Activated CD4-positive, CD25-positive, alpha-beta regulatory T cell treated with anti-CD3 and anti-CD28 coated beads, Interleukin-2, amount 50 U/mL, for 72 hours (primary cell): ENCODE data around the gene TESMIN.

ENCODE experiments used
- DNase-seq: peaks from one replicate; pipeline ENCODE4 v3.0.0; 2021

TESMIN gene

DNA sequence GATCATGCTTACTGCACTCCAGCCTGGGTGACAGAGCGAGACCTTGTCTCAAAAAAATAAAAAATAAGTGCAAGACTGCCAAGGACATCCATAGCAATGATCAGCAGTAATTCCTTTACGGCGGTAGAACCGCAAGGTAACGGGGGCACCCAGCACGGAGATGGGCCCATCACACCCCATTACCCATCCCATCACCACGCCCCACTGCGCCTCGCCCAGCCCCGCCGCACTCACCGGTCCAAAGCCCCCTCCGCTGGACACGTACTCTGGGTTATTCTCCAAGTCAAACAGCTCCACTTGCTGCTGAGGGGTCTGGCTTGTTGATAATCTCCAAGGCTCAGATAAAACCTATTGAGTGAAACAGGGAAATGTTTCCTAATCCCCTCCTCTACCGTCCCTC is 8.7 kb upstream of the TESMIN start:
- no peak for DNase-seq

DNA sequence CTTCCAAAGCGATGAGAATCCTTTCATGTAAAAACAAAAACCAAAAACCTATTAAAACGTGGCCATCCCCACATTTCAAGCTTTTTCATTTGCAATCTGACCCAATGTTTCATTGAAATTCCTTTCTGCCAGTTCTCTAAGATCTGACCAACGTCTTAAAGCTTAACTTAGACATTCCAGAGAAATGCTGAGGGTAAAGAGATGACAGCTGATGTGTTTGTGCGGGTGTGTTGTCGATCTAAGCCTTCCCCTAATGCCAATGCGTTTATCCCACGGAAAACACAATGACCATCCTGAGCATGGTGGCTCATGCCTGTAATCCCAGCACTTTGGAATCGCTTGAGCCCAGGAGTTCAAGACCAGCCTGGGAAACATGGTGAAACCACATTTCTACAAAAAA is 6.4 kb upstream of the TESMIN start:
- no peak for DNase-seq

DNA sequence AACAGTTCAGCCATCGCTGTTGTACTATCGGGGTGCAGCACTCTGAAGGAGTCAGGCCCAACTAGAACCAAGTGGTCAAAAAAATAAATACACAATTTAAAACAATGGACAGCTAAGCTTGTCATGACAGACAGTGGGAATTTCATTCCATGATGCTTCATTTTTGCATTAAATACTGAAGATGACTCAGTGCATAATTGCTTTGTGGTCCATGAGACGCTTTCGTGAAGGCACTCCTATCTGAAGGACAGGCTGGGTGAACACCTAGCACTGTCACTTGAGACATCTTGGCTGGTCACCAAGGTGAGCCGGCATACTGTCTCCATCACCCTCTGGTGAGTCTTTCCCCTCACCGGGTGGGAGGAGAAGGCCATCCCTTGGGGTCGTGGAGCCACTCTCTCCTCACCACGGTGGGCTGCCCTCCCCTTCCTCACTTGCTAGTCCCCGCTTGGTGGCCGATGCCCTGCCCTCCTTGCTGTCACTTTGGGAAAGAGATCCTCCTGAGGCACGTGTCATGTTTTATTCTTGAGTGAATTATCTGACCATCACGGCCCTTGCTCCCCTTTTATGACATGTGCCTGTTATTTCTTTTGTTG is 4.9 kb upstream of the TESMIN start:
- no peak for DNase-seq

GRCh38 chr11:68753300-68753699 is 2.0 kb upstream of the TESMIN start:
- no peak for DNase-seq

DNA sequence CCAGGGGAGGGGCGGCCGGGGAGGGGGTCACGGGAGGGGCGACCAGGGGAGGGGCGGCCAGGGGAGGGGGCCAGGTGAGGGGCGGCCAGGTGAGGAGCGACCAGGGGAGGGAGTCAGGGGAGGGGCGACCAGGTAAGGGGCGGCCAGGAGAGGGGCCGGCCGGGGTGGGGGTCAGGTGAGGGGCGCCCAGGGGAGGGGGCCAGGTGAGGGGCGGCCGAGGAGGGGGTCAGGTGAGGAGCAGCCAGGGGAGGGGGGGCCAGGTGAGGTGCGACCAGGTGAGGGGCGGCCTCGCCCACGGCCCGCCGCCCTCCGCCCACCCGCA is 355 bp downstream of the TESMIN start:
- DNase-seq: no peak

GRCh38 chr11:68750195-68751003 is 921 bp downstream of the TESMIN start:
- no peak for DNase-seq

GRCh38 chr11:68749229-68750123 is 1.8 kb downstream of the TESMIN start:
- no peak for DNase-seq

DNA sequence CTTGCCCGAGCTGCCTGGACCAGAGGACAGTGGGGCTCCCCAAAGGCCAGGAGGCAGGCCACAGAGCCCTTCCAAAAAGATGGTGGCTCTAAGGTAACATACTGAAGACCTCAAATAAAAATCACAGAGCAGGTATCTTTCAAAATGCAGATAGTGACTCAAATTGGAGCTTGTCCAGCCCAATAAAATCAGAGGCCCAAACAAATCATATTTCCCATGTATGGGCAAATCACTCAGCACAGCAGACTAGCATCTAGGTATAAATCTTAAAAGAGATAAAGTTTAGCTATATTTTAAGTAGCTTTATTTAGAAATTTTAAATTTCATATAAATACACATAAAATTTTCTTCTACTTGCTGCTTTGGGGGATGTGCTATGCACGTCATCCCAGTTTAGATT is 3.3 kb downstream of the TESMIN start:
- DNase-seq: no peak

GRCh38 chr11:68743539-68743938 is 7.8 kb downstream of the TESMIN start:
- no peak for DNase-seq

DNA sequence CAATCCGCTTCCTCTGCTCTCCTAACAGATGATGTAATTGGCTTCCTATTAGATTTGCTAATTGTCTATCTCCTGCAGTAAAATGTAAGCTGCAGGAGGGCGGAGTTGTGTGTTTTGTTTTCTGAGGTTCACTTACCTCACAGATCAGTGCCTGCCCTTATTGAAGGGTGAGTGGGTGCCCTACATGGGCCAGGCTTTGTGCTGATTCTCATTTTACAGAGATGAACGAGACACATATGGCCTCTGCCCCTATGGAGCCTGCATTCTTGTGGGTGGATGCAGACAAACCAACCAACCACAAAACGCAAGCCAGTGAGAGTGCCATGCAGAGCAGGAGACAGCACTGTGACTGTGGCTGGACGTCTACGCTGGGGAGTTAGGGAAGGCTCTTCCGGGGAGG is 9.9 kb downstream of the TESMIN start:
- DNase-seq: no peak

DNA sequence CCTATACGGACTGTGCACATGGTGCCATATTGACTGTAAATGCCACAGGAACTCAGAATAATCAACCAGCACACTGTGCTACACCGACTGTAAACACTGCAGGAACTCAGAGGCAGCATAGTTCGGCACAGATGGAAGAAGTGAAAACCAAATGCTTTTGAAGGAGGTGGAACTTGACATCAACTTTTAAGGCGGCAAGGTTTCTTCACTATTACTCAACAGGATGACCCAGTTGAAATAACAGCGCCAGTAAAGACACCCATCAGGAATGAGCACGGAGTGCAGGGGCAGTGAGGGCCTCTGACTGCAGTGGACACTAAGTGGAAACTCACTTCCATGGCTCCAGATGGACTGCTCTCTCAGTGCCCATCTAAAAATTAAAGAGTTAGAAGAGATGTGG is 15.7 kb downstream of the TESMIN start:
- no peak for DNase-seq

DNA sequence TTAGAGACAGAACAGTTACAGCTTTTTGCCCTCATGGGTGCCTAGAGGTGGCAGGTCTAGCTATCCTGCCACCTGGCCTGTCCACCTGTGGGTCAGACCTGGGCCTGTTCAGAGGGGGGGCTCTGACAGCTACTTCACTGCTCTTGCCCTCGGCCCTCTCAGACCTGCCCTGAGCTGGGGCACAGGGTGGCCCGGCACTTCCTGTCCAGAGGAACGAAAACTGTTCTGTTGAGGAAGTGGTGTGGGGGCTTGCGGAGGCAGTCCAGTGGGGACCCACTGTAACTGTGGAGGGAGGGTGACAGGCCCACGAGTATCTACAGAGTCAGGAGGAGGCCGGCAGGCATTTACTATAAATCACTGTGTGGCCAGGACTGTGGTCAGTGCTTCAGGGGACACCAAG is 16.2 kb downstream of the TESMIN start:
- no peak for DNase-seq

DNA sequence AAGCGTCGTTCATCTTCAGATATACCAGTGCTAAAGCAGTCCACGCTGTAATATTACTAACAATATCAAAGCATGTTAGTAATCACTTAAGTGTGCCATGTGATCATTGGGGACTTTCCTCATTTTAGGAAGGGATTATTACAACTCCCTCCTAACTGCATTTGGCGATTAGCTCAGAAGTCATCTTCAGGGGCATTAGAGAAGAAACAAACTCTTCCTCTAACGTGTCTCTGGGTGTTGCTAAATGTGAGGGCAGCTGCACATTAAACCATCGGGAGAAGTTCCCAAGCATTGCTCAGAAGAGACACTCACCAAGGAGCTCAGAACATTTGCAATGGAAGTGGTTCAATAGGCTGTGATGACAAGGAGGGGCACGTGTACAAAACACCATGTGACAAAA is 17.2 kb downstream of the TESMIN start:
- no peak for DNase-seq

DNA sequence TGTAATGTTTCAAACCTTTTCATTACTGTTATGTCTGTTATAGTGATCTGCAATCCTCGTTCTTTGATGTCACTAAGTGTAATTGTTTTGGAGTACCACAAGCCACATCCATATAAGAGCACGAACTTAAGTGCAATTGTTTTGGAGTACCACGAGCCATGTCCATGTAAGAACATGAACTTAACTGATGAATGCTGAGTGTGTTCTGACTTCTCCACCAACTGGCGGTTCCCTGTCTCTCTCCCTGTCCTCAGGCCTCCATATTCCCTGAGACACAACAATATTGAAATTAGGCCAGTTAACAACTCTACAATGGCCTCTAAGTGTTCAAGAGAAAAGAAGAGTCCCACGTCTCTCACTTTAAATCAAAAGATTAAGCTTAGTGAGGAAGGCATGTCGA is 23.5 kb downstream of the TESMIN start:
- no peak for DNase-seq

DNA sequence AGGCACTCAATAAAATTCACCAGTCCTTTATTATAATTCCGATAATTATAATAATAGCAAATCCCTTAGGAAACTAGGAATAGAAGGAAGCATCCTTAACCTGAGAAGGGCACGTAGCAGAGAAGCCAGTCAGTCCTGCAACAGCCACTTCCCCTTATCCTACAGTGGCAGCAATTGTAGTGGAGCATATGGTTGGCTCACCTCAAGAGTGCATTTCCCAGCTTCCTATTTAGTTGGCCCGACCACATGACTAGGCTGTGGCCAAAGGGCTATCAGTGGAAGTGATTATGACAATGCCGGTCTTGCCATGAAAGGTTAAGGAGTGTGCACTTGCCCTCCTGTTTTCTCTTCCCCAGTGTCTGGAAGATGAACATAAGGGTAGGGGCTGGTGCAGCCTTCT is 27.0 kb downstream of the TESMIN start:
- no peak for DNase-seq

- no peak for DNase-seq
Observed at GRCh38 chr11:68722143-68722542, 29.2 kb downstream of the TESMIN start.

- no peak for DNase-seq
Observed at GRCh38 chr11:68721075-68721474, 30.2 kb downstream of the TESMIN start.

DNA sequence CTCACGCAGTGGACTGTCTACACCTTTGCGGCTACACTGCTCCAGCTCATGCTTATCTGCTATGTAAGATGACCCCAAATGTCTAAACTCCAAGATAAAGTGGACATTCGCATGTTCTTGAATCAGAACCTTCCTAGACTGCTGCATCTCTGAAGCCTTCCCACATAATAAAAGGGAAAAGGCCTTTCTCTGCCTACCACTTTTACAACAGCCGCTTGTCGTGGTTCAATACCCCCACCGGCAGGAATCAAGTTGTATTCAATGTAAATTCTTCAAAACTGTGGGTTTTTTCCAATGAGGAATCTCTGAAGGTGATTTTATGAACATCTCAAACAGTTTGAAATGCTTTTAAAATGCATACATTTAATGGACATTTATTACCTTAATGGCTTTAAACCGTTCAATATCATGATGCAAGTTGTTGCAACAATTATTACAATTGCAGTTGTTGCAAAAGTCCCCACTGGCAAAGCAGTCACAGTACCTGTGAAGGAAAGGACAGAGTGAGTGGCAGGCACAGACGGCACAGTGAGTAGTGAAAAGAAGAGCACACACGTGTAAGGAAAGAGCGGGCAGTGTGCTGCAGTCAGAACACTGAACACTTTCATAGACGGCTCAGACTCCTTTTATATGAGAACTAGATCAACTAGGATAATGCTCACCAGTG is 35.7 kb downstream of the TESMIN start:
- DNase-seq: no peak

- DNase-seq: no peak
Observed at GRCh38 chr11:68714060-68714856, 37.1 kb downstream of the TESMIN start.

DNA sequence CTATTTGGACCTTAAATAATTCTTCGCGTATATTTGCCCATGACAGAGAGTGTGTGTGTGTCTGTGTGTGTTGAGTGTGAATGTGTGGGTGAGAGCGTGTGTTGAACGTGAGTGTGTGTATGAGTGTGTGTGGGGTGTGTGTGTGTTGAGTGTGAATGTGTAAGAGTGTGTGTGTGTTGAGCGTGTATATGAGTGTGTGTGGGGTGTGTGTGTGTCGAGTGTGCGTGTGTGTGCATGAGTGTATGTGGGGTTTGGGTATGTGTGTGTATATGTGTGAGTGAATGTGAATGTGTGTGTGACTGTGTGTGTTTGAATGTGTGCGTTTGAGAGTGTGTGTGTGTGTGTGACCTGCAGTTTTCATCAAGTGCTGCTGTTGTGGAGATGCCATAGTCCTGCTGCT is 40.2 kb downstream of the TESMIN start:
- DNase-seq: no peak

GRCh38 chr11:68710409-68710808 is 40.9 kb downstream of the TESMIN start:
- DNase-seq: no peak

GRCh38 chr11:68709062-68709461 is 42.3 kb downstream of the TESMIN start:
- DNase-seq: no peak

DNA sequence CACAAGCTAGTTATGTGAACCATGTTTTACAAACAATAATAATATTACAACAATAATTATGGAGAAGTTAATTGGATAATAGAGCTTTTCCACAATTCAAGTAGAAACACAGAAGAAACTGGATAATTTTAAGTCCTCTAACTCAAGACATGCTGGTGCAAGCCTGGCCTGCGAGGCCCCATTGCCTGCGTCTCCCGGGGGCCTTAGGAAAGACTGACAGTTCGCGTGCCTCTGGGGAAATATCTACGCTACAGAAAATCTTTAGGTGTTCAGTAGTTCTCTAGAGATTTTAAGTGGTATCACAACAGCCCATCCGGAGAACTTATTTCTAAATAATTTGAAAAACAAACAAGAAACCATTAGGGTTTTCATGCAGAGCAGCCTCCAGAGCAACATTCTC is 43.8 kb downstream of the TESMIN start:
- DNase-seq: no peak
